Activated B cell treated with CpG ODN at 0.5 μM for 24 hours (primary cell): ENCODE data around the gene ELK4. TPM values are rescaled to one million over a fixed set of nuclear protein-coding genes. Genes with fewer than 3 reads are reported as not detected.
A peak's percentile ranks its signal among the peaks of the same experiment; 100 is the strongest.

ENCODE experiments used
- ATAC-seq: fragments of 200-7000 bp; cut with Tn5 transposase; one replicate; pipeline ENCODE4 v1.10.0; 2021; ENCODE audit warnings: low read depth, mild to moderate bottlenecking, moderate library complexity
- CTCF ChIA-PET: fragments of 350-600 bp; sonication (Branson Sonifier 250); formaldehyde crosslinking; loops from one replicate; lab custom pipeline; 2021; ENCODE audit warnings: antibody characterized with exemption; lab: Charles Lee
- POLR2A ChIA-PET: fragments of 350-600 bp; sonication (Branson Sonifier 250); formaldehyde crosslinking; loops from one replicate; lab custom pipeline; 2021; ENCODE audit warnings: antibody characterized with exemption; lab: Charles Lee
- DNase-seq: peaks from one replicate; pipeline ENCODE4 v3.0.0; 2022
- H3K27ac Mint-ChIP-seq: one replicate; pipeline ENCODE4 v1.8.0; 2020; ENCODE audit warnings: mixed read lengths
- H3K27me3 Mint-ChIP-seq: one replicate; pipeline ENCODE4 v1.8.0; 2021; ENCODE audit warnings: mixed read lengths
- H3K36me3 Mint-ChIP-seq: one replicate; pipeline ENCODE4 v1.8.0; 2021; ENCODE audit warnings: low read depth, mixed read lengths
- H3K4me1 Mint-ChIP-seq: one replicate; pipeline ENCODE4 v1.8.0; 2021; ENCODE audit warnings: mixed read lengths
- H3K4me3 Mint-ChIP-seq: one replicate; pipeline ENCODE4 v1.8.0; 2020; ENCODE audit warnings: mild to moderate bottlenecking, mixed read lengths
- H3K9me3 Mint-ChIP-seq: one replicate; pipeline ENCODE4 v1.8.0; 2020; ENCODE audit warnings: mixed read lengths
- intact Hi-C: fragments of 100-400 bp; cut with micrococcal nuclease; formaldehyde crosslinking; loops from one replicate; pipeline ENCODE4 v1.15.1; 2024
- total RNA-seq: library from RNA; stranded (reverse); gene quantifications from 2 replicates; pipeline ENCODE4 v1.2.3, GENCODE V29; 2022
- TF ChIP-seq, protein P1 (sequence below): fragments of 200-600 bp; IDR thresholded peaks from one replicate; pipeline ENCODE4 v1.8.0; 2022; ENCODE audit warnings: antibody characterized with exemption, mild to moderate bottlenecking

ELK4 gene
- total RNA-seq, 1 donor from 2014 or later = 141 TPM

DNA sequence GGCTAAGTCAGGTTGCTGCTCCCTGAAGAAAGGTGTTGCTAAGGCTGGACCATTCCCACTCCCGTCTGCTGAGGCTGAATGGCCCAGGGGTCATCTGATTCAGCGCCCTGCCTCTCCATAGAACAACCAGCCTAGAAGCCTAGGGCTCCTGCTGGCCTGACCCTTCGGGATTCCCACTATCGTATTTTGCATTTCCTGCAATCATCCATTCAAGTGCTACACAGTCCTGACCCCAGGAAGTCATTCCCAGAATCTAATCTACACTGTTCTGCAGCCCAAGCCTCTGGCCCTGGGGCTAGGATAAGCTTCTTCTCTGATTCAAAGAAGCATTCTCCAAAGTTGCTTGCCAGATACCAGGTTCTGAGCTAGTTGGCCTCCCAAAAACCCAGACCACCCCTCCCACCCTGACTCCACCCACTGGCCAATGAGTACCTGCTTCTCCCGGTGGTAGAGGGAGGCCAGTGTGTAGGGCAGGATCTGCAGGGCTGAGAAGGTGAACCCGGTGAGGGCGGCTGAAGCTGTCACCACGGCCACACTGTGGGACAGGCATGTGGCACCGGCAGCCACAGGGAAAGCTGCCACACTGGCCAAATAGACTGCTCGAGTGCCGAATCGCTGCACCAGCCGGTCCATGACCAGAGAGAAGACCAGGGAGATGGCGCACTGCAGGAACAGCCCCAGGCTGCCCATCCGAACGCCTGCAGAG lies 29.8 kb upstream of the ELK4 start:
- H3K4me1 Mint-ChIP-seq = peaks cover 45% of the 10 kb centered on the region
- no peak overlapping the region for H3K4me3 Mint-ChIP-seq
- DNase-seq = no peak
- ChIA-PET POLR2A (interaction anchor here (0.5 to 4.7 kb wide), 3 partner anchors 50 to 113 kb away, joined by 3 to 46 read pairs (median 3); no protein-coding TSS in a partner anchor), CTCF (interaction anchor here (0.8 to 18.8 kb wide), 5 partner anchors 46 to 317 kb away, joined by 3 to 628 read pairs (median 160); no protein-coding TSS in a partner anchor)
- no peaks in the 10 kb centered on the region for H3K9me3 Mint-ChIP-seq
- intact Hi-C loops = loop anchor here (10.0 kb wide), 1 partner anchor 1163 kb away; no protein-coding TSS in a partner anchor
- H3K36me3 Mint-ChIP-seq = peaks cover 11% of the 10 kb centered on the region
- H3K27me3 Mint-ChIP-seq = no peaks in the 10 kb centered on the region
- ATAC-seq = no peak
- TF ChIP-seq, protein P1, sequence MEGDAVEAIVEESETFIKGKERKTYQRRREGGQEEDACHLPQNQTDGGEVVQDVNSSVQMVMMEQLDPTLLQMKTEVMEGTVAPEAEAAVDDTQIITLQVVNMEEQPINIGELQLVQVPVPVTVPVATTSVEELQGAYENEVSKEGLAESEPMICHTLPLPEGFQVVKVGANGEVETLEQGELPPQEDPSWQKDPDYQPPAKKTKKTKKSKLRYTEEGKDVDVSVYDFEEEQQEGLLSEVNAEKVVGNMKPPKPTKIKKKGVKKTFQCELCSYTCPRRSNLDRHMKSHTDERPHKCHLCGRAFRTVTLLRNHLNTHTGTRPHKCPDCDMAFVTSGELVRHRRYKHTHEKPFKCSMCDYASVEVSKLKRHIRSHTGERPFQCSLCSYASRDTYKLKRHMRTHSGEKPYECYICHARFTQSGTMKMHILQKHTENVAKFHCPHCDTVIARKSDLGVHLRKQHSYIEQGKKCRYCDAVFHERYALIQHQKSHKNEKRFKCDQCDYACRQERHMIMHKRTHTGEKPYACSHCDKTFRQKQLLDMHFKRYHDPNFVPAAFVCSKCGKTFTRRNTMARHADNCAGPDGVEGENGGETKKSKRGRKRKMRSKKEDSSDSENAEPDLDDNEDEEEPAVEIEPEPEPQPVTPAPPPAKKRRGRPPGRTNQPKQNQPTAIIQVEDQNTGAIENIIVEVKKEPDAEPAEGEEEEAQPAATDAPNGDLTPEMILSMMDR = no peak
- peak overlapping the region; percentile 18 for H3K27ac Mint-ChIP-seq

DNA sequence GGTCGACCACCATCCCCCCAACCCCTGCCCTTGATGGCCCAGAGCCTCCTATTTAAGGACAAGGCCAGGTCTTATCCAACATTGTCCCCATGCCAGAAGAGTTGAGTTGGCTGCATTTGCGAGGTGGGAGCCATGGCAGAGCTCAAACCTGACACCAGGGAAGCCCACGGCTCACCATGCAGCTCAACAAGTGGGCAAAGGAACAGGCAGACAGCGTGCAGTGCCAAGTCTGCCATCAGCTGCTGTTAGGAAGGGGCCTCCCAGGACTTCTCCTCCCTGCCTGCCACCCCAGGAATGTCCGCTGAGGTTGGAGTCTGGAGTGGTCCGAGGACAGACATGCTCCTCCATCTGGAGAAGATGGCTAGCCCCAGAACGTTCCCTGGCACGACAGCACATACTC lies 28.6 kb upstream of the ELK4 start:
- intact Hi-C loops = loop anchor here (10.0 kb wide), 1 partner anchor 1164 kb away; no protein-coding TSS in a partner anchor
- ATAC-seq (no peak), DNase-seq (no peak)
- Mint-ChIP-seq H3K4me3 (no peak overlapping the region), H3K27ac (no peak overlapping the region), H3K4me1 (peaks cover 33% of the 10 kb centered on the region), H3K9me3 (no peaks in the 10 kb centered on the region), H3K36me3 (peaks cover 11% of the 10 kb centered on the region), H3K27me3 (no peaks in the 10 kb centered on the region)
- TF ChIP-seq, protein P1 = no peak
- ChIA-PET CTCF (interaction anchor here (1.0 to 18.8 kb wide), 10 partner anchors 9 to 318 kb away, joined by 3 to 628 read pairs (median 30); partner anchors contain the start of gene RAB29), POLR2A (interaction anchor here (2.1 to 4.7 kb wide), 4 partner anchors 9 to 68 kb away, joined by 5 to 46 read pairs (median 36); no protein-coding TSS in a partner anchor)

DNA sequence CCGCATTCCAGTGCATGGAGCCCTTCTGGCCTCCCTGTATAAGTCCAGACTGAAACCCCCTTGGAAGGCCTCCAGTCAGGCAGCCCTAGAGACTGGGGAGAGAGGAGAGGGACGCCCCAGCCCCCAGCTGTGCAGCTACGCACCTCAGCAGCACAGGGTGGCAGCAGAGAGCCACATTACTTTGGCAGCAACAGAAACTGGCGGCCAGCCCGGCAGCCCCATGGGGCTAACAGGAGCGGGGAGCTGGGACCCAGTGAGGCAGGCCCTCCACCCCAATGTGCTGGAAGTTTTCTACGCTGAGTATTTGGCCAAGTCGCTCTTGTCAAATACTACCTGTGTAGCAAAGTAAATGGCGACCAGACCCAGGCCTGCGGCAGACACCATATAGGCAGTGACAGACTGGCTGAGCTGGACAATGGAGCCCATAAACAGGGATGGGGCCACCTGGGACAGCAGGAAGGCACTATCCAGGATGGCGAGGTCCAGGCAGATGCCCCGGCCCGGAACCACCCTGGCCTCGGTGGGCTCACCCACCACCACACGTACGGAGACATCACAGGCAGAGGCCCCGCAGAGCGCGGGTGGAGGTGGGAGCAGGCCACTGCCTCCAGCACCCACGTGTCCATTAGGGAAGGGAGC lies 27.3 kb upstream of the ELK4 start:
- Mint-ChIP-seq H3K4me1 (peaks cover 20% of the 10 kb centered on the region), H3K4me3 (no peak overlapping the region), H3K36me3 (peaks cover 11% of the 10 kb centered on the region), H3K27ac (no peak overlapping the region), H3K9me3 (no peaks in the 10 kb centered on the region), H3K27me3 (no peaks in the 10 kb centered on the region)
- ChIA-PET CTCF (interaction anchor here (0.7 to 18.8 kb wide), 53 partner anchors 9 to 460 kb away, joined by 3 to 628 read pairs (median 5); partner anchors contain the start of genes ELK4, RAB29 and SLC45A3), POLR2A (interaction anchor here (0.6 to 4.7 kb wide), 10 partner anchors 10 to 319 kb away, joined by 3 to 46 read pairs (median 7); partner anchors contain the start of genes ELK4 and SLC45A3)
- intact Hi-C loops = loop anchor here (1.0 to 5.0 kb wide), 7 partner anchors 10 to 448 kb away; partner anchors contain the start of gene RAB29
- ATAC-seq (peak; percentile 95), DNase-seq (peak; percentile 75)
- TF ChIP-seq, protein P1 = peak; percentile 81

DNA sequence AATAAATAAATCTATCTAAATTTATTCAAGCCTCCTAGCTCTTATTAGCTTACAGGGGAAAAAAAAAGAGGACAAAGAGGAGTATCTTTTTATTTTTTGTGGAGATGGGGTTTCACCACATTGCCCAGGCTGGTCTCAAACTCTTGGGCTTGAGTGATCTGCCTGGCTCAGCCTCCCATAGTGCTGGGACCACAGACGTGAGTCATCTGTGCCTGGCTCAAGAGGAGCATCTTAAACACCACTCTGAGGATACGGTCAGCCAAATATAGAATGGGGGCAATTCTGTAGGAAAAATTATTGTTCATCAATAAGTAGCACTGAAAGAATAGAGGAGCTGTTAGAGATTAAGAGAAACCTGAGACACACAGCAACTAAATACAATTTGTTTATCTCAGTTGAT lies 24.4 kb upstream of the ELK4 start:
- TF ChIP-seq, protein P1 = no peak
- ATAC-seq = no peak
- Mint-ChIP-seq H3K36me3 (no peaks in the 10 kb centered on the region), H3K4me3 (no peak overlapping the region), H3K9me3 (no peaks in the 10 kb centered on the region), H3K27me3 (no peaks in the 10 kb centered on the region), H3K27ac (no peak overlapping the region), H3K4me1 (peaks cover 19% of the 10 kb centered on the region)
- no peak for DNase-seq
- intact Hi-C loops = loop anchor here (5.0 kb wide), 2 partner anchors 251 to 451 kb away; no protein-coding TSS in a partner anchor
- ChIA-PET CTCF (interaction anchor here (0.7 to 18.8 kb wide), 11 partner anchors 10 to 322 kb away, joined by 3 to 628 read pairs (median 54); partner anchors contain the start of gene ELK4), POLR2A (interaction anchor here (1.5 to 2.2 kb wide), 2 partner anchors 24 to 64 kb away, joined by 3 to 9 read pairs; partner anchors contain the start of gene ELK4)
